DMS 273 (cell line): Measurements from ENCODE around the gene LPCAT3.

Source experiments
- DNase-seq: peaks from one replicate; lab custom pipeline; 2025; ENCODE audit not compliant: unreplicated experiment; lab: John Stamatoyannopoulos, UW

LPCAT3 gene

GRCh38 chr12:6954316-6955107, 63.8 kb downstream of the LPCAT3 start:
- DNase-seq: no peak

- DNase-seq: no peak
Measured at GRCh38 chr12:6953442-6954315, 64.6 kb downstream of the LPCAT3 start.

DNA sequence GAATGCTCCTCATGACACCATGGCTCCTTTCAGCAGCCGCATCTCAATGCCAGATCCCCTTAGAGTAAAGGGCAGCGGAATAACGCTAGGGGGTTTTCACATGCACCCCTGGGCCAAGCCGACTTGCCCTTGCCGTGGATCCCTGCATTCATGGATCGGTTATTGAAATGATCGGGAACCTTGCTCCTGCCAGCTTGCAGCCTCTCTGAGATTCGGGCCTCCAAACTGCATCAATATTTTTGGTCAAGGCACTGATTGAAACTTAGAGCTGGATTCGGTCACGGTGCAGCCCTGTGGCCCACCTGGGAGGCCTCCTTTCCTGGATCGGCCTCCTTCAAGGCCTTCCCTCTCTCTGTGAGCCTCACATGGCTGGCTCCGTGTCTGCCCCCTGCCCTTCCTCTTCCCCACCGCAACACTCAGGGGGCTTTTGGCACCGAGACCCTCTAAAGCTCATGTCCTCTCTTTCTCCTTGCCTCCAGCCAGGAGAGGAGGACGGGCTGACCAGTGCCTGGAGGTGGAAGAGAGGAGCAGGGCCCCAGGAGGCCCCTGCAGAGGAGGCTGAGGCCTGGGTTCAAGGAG, 65.3 kb downstream of the LPCAT3 start:
- no peak for DNase-seq

- no peak for DNase-seq
Measured at GRCh38 chr12:6952121-6952862, 66.0 kb downstream of the LPCAT3 start.

DNA sequence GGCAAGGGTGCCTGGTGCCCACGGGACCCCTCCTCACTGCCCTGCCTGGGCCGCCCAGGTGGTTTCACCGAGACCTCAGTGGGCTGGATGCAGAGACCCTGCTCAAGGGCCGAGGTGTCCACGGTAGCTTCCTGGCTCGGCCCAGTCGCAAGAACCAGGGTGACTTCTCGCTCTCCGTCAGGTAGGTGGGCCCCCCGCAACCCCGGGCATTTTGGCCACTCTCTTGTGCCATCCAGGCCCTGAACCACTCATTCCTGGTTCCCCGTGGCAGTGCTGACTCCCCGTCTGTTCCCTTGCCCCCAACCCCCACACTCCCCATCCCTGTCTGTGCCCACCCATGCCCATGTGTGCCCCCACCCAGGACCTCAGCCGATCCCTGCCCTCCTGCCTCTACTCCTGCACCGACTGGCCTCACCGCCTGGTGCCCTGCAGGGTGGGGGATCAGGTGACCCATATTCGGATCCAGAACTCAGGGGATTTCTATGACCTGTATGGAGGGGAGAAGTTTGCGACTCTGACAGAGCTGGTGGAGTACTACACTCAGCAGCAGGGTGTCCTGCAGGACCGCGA, 66.6 kb downstream of the LPCAT3 start:
- DNase-seq: no peak

DNA sequence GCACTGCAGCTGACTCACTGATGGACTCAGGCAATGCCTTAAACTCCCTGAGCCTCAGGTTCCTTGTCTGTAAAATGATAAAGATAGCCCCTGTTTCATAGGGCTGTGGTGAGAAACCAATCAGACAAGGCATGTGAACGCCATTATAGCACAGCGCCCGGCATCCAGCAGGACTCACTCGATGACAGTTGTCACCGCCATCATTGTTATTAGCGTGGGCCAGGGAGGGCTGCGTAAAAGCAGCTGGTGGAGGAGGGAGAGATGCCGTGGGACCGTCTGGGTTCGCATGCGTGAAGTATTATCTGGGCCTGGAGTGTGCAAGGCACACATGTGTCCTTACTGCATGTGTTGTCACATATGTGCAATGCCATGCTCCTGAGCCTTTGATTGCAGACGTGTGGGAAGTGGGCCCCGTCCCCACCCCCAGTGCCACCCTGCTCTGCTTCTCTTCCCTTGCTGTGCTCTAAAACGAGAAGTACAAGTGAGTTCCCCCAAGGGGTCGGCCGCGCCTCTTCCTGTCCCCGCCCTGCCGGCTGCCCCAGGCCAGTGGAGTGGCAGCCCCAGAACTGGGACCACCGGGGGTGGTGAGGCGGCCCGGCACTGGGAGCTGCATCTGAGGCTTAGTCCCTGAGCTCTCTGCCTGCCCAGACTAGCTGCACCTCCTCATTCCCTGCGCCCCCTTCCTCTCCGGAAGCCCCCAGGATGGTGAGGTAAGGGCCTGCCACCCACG, 67.3 kb downstream of the LPCAT3 start, which contains the start of gene PTPN6:
PTPN6 (plus strand) TSS at position 546 of the 730 bp plus-strand sequence; CDS start at position 703, 157 bp downstream.
- DNase-seq: no peak

DNA sequence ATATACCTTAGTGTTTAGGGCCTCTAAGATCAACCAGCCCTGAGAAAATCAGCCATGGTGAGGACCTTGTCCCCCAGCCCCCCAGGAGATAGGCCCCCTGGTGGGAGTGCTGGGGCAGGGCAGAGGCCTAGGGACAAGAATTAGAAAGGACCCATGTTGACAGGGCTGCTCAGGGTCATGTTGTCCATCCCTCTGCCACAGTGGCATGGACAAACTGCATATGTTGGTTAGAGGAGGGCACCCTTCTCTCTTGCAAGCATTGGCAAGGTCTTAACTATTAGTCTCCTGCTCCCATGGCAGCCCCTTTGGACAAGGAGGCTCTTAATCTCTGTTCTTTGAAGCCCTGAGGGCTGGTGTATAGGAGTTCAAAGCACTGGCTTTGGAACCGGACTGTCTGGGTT, 67.9 kb downstream of the LPCAT3 start:
- no peak for DNase-seq

DNA sequence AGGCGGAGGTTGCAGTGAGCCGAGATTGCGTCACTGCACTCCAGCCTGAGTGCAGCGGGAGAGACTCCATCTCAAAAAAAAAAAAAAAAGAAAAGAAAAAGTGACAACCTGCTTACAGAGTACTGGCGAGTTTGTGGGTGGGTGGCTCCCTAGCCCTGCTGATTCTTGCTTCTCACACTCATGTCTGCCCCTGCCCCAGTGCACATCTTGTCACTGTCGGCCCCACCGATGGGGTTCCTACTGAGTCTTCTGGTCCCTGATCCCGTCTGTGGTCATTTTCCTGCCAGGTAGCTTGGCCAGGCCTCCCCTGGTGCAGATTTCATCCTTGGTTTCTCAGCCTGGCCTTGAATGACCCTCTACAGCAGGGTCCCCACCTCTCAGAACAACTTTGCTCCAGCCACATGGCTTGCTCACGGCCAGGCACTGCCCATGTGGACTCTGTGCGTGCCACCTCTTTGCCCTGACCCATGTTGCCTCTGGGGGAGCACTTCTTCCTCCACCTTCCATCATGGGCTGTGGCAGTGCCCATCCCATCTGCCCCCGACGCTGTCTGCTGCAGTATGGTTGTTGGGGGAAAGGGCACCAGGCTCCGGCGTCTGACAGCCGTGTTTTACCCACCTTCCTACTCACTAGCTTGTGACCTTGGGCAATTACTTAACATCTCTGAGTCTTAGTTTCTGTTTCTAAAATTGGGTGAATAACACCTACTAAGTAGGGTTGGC, 69.2 kb downstream of the LPCAT3 start:
- no peak for DNase-seq

DNA sequence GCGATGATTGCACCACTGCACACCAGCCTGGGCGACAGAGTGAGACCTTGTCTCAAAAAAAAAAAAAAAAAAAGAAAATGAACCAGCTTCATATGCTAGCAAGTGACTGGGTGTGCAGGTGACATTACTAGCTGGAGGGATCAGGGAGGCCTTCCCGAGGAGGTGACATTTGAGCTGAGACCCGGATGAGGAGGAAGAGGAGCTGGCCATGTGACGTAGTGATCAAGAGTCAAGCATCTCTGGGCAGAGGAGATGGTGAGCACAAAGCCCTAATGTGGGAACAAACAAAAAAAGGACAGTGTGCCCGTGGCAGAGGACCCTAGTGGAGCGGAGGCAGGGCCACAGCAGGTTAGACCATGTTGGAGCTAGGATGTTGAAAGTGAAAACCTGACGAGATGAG, 70.7 kb downstream of the LPCAT3 start:
- DNase-seq: no peak

DNA sequence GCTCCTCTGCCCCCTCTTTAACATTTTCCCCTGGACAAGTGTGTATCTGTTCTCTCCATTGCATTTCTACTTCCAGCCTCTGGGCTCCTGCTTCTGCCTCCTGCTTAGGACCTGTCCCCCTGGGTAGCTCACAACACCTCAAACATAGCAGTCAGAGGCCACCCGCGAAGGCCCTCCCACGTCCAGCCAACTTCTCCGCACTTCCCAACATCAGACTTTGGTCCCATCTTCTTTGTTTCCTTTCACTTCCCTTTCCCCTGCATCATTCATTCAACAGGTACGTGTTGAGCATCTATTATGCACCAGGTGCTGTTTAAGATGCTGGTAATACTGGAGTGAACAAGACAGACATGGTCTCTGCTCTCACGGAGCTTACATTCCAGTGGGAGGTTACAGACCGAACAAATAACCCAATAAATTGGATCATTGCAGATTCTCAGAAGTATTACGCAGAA, 71.3 kb downstream of the LPCAT3 start:
- no peak for DNase-seq

- no peak for DNase-seq
Measured at GRCh38 chr12:6946033-6946919, 72.0 kb downstream of the LPCAT3 start.

GRCh38 chr12:6945613-6946012, 72.7 kb downstream of the LPCAT3 start:
- no peak for DNase-seq

DNA sequence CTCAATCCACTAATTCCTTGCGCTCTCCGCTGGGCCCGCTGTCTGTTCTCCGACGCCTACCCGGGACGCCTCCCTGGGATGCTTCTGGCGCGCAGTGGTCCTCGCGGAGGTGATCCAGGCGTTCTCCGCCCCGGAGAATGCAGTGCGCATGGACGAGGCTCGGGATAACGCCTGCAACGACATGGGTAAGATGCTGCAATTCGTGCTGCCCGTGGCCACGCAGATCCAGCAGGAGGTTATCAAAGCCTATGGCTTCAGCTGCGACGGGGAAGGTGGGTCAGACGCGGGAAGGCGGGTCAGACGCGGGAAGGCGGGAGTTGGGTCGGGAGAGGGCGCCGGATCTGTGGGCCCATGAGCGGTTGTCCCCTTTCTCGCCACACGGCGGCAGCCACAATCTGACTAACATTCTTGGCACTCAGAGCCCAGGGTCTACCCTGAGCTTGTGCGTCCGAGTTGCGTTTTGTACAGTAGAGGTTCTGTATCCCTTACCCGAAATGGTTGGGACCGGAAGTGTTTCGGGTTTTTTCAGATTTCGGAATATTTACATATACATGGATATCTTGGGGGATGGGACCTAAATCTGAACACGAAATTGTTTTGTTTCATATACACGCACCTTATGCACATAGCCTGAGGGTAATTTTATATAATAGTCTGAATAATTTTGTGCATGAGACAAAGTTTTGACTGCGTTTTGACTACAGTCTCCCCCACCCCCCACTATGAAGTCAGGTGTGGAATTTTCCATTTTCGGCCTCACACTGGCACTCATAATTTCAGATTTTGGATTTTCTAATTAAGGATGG, 73.7 kb downstream of the LPCAT3 start:
- DNase-seq: peak; percentile 95

DNA sequence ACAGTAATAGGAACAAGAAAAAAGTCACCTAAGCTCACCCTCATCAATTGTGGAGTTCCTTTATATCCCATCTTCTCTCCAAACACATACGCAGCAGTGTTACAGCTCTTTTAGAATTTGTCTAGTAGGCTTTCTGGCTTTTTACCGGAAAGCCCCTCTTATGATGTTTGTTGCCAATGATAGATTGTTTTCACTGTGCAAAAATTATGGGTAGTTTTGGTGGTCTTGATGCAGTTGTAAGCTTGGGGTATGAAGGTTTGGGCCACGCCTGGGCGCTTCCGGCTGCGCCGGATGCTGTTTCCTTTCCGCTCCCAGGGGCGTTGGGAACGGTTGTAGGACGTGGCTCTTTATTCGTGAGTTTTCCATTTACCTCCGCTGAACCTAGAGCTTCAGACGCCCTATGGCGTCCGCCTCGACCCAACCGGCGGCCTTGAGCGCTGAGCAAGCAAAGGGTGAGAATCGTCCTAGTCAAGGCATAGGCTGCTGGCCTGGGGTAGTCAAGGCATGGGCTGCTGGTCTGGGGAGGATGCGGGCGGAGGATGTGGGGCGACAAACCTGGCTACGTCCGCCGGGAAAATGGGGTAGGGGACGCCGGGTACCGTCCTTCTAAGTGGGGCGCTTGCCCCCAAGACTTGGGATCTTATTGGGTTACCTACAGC, 74.4 kb downstream of the LPCAT3 start, which contains the start of the genes C12orf57 and RNU7-1:
C12orf57 (plus strand) TSS at position 301 of the 659 bp plus-strand sequence; CDS start at position 401, 100 bp downstream.
RNU7-1 (plus strand) TSS at position 95 of the 659 bp plus-strand sequence.
- DNase-seq: peak; percentile 96

DNA sequence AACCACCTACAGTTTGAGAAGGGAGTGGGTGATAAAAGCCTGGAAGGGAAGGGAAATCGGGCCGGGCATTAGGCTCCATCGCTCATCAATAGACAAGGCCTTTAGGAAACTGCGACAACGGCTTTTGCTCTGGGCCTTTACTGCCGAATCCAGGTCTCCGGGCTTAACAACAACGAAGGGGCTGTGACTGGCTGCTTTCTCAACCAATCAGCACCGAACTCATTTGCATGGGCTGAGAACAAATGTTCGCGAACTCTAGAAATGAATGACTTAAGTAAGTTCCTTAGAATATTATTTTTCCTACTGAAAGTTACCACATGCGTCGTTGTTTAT, 74.9 kb downstream of the LPCAT3 start:
- peak; percentile 92 for DNase-seq

DNA sequence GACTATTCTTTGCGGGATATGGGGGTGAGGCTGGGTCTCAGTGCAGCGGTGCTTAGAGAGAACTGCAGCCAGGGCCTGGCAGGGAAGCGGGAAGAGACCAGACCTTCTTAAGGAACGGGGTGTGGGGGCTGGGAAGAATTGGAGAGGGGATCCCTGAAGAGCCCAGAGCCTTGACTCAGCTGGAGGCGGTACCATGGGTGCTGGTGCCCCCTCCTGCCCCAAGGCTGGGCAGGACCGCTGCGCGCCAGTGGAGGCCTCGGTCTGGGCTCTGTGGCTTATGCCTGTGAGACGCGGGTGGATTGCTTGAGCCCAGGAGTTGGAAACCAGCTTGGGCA, 76.0 kb downstream of the LPCAT3 start:
- DNase-seq: no peak

DNA sequence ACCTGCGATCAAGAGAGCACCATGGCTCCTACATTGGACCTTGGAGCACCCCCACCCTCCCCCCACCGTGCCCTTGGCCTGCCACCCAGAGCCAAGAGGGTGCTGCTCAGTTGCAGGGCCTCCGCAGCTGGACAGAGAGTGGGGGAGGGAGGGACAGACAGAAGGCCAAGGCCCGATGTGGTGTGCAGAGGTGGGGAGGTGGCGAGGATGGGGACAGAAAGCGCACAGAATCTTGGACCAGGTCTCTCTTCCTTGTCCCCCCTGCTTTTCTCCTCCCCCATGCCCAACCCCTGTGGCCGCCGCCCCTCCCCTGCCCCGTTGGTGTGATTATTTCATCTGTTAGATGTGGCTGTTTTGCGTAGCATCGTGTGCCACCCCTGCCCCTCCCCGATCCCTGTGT, 76.5 kb downstream of the LPCAT3 start:
- DNase-seq: no peak
